ENCODE results near the gene MEI1.

DNA sequence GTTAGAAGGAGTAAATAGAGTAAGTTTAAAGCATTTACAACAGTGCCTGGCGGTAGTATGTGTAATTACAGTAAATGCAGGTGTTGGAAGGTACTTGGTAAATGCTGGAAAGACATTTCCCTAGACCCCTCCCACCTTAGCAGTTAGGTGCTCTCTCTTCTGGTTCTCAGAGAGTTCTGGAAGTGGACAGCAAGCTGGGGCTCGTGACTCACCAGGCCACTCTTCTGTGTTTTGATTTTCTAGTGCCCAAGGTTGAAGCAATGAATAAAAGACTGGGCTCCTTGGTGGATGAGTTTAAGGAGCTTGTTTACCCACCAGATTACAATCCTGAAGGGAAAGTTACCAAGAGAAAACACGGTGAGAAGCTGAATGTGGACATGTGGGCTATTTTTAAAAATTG, 38.2 kb upstream of the MEI1 start:
- TF ChIP-seq, protein P1, sequence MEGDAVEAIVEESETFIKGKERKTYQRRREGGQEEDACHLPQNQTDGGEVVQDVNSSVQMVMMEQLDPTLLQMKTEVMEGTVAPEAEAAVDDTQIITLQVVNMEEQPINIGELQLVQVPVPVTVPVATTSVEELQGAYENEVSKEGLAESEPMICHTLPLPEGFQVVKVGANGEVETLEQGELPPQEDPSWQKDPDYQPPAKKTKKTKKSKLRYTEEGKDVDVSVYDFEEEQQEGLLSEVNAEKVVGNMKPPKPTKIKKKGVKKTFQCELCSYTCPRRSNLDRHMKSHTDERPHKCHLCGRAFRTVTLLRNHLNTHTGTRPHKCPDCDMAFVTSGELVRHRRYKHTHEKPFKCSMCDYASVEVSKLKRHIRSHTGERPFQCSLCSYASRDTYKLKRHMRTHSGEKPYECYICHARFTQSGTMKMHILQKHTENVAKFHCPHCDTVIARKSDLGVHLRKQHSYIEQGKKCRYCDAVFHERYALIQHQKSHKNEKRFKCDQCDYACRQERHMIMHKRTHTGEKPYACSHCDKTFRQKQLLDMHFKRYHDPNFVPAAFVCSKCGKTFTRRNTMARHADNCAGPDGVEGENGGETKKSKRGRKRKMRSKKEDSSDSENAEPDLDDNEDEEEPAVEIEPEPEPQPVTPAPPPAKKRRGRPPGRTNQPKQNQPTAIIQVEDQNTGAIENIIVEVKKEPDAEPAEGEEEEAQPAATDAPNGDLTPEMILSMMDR (optimal IDR thresholded peaks at IDR 0.05 in 1 of 3, IDR thresholded peaks at IDR 0.05 in 1 of 3, conservative IDR thresholded peaks at IDR 0.05 in 1 of 3; ENCODE audit: extremely low read depth in 1 of 3, insufficient read depth in 2 of 3, low read length in 3 of 3), result no peak
- no peak for TF ChIP-seq EZH2 (IDR thresholded peaks at IDR 0.05; ENCODE audit: low read length)
